Measurements from ENCODE around the gene SEPTIN6.

Gene SEPTIN6

DNA sequence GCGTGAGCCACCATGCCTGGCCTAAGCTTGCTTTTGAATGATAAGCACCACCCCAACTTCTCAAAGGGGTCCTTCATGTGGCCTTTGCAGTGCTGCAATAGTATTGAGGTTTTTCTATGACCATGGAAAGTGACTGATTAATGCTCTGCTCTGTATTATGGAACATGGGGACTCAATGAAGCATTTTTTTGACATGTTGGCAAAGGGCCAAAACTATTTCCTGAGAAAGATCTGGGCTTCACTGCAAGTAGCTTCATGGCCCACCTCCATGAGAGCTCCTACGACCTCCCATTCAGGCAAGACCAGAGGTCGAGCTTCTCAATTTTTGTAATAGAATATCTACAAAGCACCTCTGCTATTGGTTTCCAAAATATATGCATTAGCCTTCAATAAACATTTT is 16.7 kb upstream of the SEPTIN6 start:
- H3K36me3 ChIP-seq (ENCODE audit: control insufficient read depth, insufficient read depth, low read length): no peaks in the 10 kb centered on the region
- H3K9ac ChIP-seq (ENCODE audit: low read depth, low read length): no peak overlapping the region
- H3K27me3 ChIP-seq (ENCODE audit: control insufficient read depth, insufficient read depth, low read length): no peaks in the 10 kb centered on the region
- H3K4me3 ChIP-seq (ENCODE audit: low read depth, low read length): no peak overlapping the region
- H3K4me1 ChIP-seq (ENCODE audit: control insufficient read depth, insufficient read depth, low read length): no peaks in the 10 kb centered on the region
- H3K9me3 ChIP-seq (ENCODE audit: control insufficient read depth, insufficient read depth, low read length): peaks cover 39% of the 10 kb centered on the region; the same call in 1 of the 2 replicates
- no peak overlapping the region for H3K27ac ChIP-seq (ENCODE audit: low read depth, low read length)

- H3K27me3 ChIP-seq (ENCODE audit: control insufficient read depth, insufficient read depth, low read length): no peaks in the 10 kb centered on the region
- no peak overlapping the region for H3K4me3 ChIP-seq (ENCODE audit: low read depth, low read length)
- peaks cover 38% of the 10 kb centered on the region; the same call in 1 of the 2 replicates for H3K9me3 ChIP-seq (ENCODE audit: control insufficient read depth, insufficient read depth, low read length)
- no peaks in the 10 kb centered on the region for H3K36me3 ChIP-seq (ENCODE audit: control insufficient read depth, insufficient read depth, low read length)
- no peak overlapping the region for H3K9ac ChIP-seq (ENCODE audit: low read depth, low read length)
- H3K4me1 ChIP-seq (ENCODE audit: control insufficient read depth, insufficient read depth, low read length): no peaks in the 10 kb centered on the region
- H3K27ac ChIP-seq (ENCODE audit: low read depth, low read length): no peak overlapping the region
These were observed 16.0 kb upstream of the SEPTIN6 start for GRCh38 chrX:119708936-119709335.

GRCh38 chrX:119706616-119707015 is 13.6 kb upstream of the SEPTIN6 start:
- no peaks in the 10 kb centered on the region for H3K4me1 ChIP-seq (ENCODE audit: control insufficient read depth, insufficient read depth, low read length)
- no peaks in the 10 kb centered on the region for H3K36me3 ChIP-seq (ENCODE audit: control insufficient read depth, insufficient read depth, low read length)
- no peak overlapping the region for H3K4me3 ChIP-seq (ENCODE audit: low read depth, low read length)
- no peak overlapping the region for H3K27ac ChIP-seq (ENCODE audit: low read depth, low read length)
- no peaks in the 10 kb centered on the region for H3K27me3 ChIP-seq (ENCODE audit: control insufficient read depth, insufficient read depth, low read length)
- no peak overlapping the region for H3K9ac ChIP-seq (ENCODE audit: low read depth, low read length)
- peaks cover 38% of the 10 kb centered on the region; the same call in 1 of the 2 replicates for H3K9me3 ChIP-seq (ENCODE audit: control insufficient read depth, insufficient read depth, low read length)

DNA sequence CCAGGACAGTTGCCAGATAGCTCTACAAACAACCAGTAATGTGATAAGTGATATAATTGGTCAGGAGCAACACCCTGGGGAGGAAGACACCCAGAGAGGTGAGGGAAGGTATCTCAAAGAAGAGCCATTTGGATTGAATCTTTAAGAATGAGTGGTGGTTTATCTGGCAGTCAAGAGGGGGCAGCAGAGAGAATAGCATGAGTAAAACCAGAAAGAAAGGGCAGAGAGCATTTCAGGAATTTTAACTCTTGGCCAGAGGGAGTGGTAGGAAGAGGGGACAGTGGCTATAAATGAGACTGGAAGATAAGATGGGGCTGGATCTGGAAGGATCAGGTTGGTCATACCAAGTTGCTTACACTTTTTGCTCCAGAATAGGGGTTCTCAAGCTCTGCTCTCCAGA is 5.9 kb upstream of the SEPTIN6 start:
- no peak overlapping the region for H3K9ac ChIP-seq (ENCODE audit: low read depth, low read length)
- H3K36me3 ChIP-seq (ENCODE audit: control insufficient read depth, insufficient read depth, low read length): no peaks in the 10 kb centered on the region
- H3K4me1 ChIP-seq (ENCODE audit: control insufficient read depth, insufficient read depth, low read length): peaks cover 11% of the 10 kb centered on the region
- H3K4me3 ChIP-seq (ENCODE audit: low read depth, low read length): no peak overlapping the region
- peaks cover 14% of the 10 kb centered on the region for H3K27me3 ChIP-seq (ENCODE audit: control insufficient read depth, insufficient read depth, low read length)
- peaks cover 20% of the 10 kb centered on the region; the same call in 1 of the 2 replicates for H3K9me3 ChIP-seq (ENCODE audit: control insufficient read depth, insufficient read depth, low read length)
- no peak overlapping the region for H3K27ac ChIP-seq (ENCODE audit: low read depth, low read length)

- peaks cover 17% of the 10 kb centered on the region; the same call in 1 of the 2 replicates for H3K9me3 ChIP-seq (ENCODE audit: control insufficient read depth, insufficient read depth, low read length)
- H3K27ac ChIP-seq (ENCODE audit: low read depth, low read length): no peak overlapping the region
- peaks cover 11% of the 10 kb centered on the region for H3K4me1 ChIP-seq (ENCODE audit: control insufficient read depth, insufficient read depth, low read length)
- no peak overlapping the region for H3K4me3 ChIP-seq (ENCODE audit: low read depth, low read length)
- H3K27me3 ChIP-seq (ENCODE audit: control insufficient read depth, insufficient read depth, low read length): peaks cover 17% of the 10 kb centered on the region
- H3K9ac ChIP-seq (ENCODE audit: low read depth, low read length): no peak overlapping the region
- no peaks in the 10 kb centered on the region for H3K36me3 ChIP-seq (ENCODE audit: control insufficient read depth, insufficient read depth, low read length)
These were observed 3.4 kb upstream of the SEPTIN6 start for GRCh38 chrX:119696251-119696890.

- no peak overlapping the region; the same call in 1 of the 2 replicates for H3K4me3 ChIP-seq (ENCODE audit: low read depth, low read length)
- peaks cover 17% of the 10 kb centered on the region for H3K27me3 ChIP-seq (ENCODE audit: control insufficient read depth, insufficient read depth, low read length)
- H3K4me1 ChIP-seq (ENCODE audit: control insufficient read depth, insufficient read depth, low read length): peaks cover 18% of the 10 kb centered on the region
- H3K27ac ChIP-seq (ENCODE audit: low read depth, low read length): no peak overlapping the region
- H3K9me3 ChIP-seq (ENCODE audit: control insufficient read depth, insufficient read depth, low read length): peaks cover 25% of the 10 kb centered on the region; the same call in 1 of the 2 replicates
- H3K36me3 ChIP-seq (ENCODE audit: control insufficient read depth, insufficient read depth, low read length): no peaks in the 10 kb centered on the region
- H3K9ac ChIP-seq (ENCODE audit: low read depth, low read length): no peak overlapping the region
These were observed 2.6 kb upstream of the SEPTIN6 start for GRCh38 chrX:119695535-119696050.

DNA sequence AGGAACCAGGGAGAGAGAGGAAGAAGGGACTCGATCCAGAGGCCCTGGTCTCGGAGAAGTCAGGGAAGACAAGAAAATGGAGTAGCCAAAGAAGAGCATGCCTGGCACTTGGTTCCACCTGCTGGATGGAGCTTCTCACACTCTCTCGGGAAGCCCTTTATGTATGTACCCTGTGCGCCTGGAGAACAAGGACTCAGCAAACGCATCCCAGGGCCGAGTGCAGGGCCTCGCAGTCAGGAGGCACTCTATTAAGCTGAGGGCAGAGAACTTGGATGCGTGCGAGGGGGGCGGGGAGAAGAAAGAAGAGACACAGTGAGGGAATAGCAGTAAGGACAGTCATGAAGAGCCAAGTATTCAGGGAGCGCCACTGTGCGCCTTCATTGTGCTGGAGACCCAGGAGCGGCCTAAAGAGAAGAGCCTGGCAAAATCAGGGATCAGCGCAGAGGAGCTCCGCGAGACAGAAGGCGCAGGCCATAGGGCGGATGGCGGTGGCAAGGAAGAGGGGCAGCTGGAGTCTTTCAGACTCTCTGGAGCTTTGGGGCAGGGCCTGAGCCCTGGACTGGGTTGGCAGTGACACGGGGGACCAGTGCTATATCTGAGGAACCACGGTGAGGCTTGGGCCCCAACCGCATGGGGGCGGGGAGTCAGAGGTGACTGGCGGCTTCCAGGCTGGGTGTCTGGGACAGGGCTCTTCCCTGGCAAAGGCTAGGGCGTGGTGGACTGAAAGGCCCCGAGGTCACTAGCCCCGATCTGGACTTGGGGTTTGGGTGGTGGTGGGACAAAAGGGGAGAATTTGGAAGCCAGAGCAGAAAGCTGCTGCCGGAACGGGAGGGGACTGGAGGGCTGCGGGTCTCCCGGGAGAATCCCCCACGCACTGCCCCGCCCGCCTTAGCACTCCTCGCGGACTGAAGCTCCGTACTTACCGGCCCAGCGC is 1.9 kb upstream of the SEPTIN6 start:
- Histone ChIP-seq H3K4me3 (ENCODE audit: low read depth, low read length) (peak overlapping the region; percentile 65; the same call in 1 of the 2 replicates), H3K9ac (ENCODE audit: low read depth, low read length) (no peak overlapping the region), H3K4me1 (ENCODE audit: control insufficient read depth, insufficient read depth, low read length) (peaks cover 18% of the 10 kb centered on the region)

GRCh38 chrX:119693996-119694451 is 1.1 kb upstream of the SEPTIN6 start:
- Histone ChIP-seq H3K9me3 (ENCODE audit: control insufficient read depth, insufficient read depth, low read length) (peaks cover 21% of the 10 kb centered on the region), H3K4me1 (ENCODE audit: control insufficient read depth, insufficient read depth, low read length) (peaks cover 15% of the 10 kb centered on the region), H3K27ac (ENCODE audit: low read depth, low read length) (no peak overlapping the region), H3K4me3 (ENCODE audit: low read depth, low read length) (peak overlapping the region; percentile 65), H3K27me3 (ENCODE audit: control insufficient read depth, insufficient read depth, low read length) (peaks cover 17% of the 10 kb centered on the region), H3K36me3 (ENCODE audit: control insufficient read depth, insufficient read depth, low read length) (no peaks in the 10 kb centered on the region), H3K9ac (ENCODE audit: low read depth, low read length) (no peak overlapping the region)

More for the DNA sequence above, 1.9 kb upstream of the SEPTIN6 start:
- Histone ChIP-seq H3K27me3 (ENCODE audit: control insufficient read depth, insufficient read depth, low read length) (peaks cover 17% of the 10 kb centered on the region), H3K36me3 (ENCODE audit: control insufficient read depth, insufficient read depth, low read length) (no peaks in the 10 kb centered on the region), H3K27ac (ENCODE audit: low read depth, low read length) (no peak overlapping the region), H3K9me3 (ENCODE audit: control insufficient read depth, insufficient read depth, low read length) (peaks cover 22% of the 10 kb centered on the region; the same call in 1 of the 2 replicates)

- H3K4me1 ChIP-seq (ENCODE audit: control insufficient read depth, insufficient read depth, low read length): peaks cover 14% of the 10 kb centered on the region
- peaks cover 17% of the 10 kb centered on the region for H3K27me3 ChIP-seq (ENCODE audit: control insufficient read depth, insufficient read depth, low read length)
- peak overlapping the region; percentile 68 for H3K27ac ChIP-seq (ENCODE audit: low read depth, low read length)
These were observed 553 bp downstream of the SEPTIN6 start for GRCh38 chrX:119692191-119693039.

More at GRCh38 chrX:119692191-119693039, 553 bp downstream of the SEPTIN6 start:
- peak overlapping the region; percentile 45; the same call in 1 of the 2 replicates for H3K9ac ChIP-seq (ENCODE audit: low read depth, low read length)
- H3K9me3 ChIP-seq (ENCODE audit: control insufficient read depth, insufficient read depth, low read length): peaks cover 22% of the 10 kb centered on the region
- no peaks in the 10 kb centered on the region for H3K36me3 ChIP-seq (ENCODE audit: control insufficient read depth, insufficient read depth, low read length)
- peak overlapping the region; percentile 65 for H3K4me3 ChIP-seq (ENCODE audit: low read depth, low read length)
